KMS-11 (cell line): ENCODE data around the gene ARL10.

Experiments used
- H2AFZ ChIP-seq: fragments of 200-600 bp; sonication (generic); 2 replicates; pipeline ENCODE4 v1.6.1; 2016; ENCODE audit warnings: antibody characterized with exemption, mixed run types, low read depth
- H3K27ac ChIP-seq: fragments of 200-600 bp; sonication (generic); 2 replicates; pipeline ENCODE4 v1.6.1; 2016; ENCODE audit warnings: mild to moderate bottlenecking, mixed run types
- H3K27me3 ChIP-seq: fragments of 200-600 bp; sonication (generic); 2 replicates; pipeline ENCODE4 v1.6.1; 2017; ENCODE audit warnings: mild to moderate bottlenecking, low read depth, mixed run types, moderate library complexity; ENCODE audit not compliant: insufficient read depth
- H3K36me3 ChIP-seq: fragments of 200-600 bp; sonication (generic); 2 replicates; pipeline ENCODE4 v1.6.1; 2017; ENCODE audit warnings: mild to moderate bottlenecking, mixed run types; ENCODE audit not compliant: insufficient read depth
- H3K4me1 ChIP-seq: fragments of 200-600 bp; sonication (generic); 2 replicates; pipeline ENCODE4 v1.6.1; 2016; ENCODE audit warnings: mild to moderate bottlenecking, low read depth, mixed run types; ENCODE audit not compliant: poor library complexity, severe bottlenecking
- H3K4me2 ChIP-seq: fragments of 200-600 bp; sonication (generic); 2 replicates; pipeline ENCODE4 v1.7.0; 2016; ENCODE audit warnings: mild to moderate bottlenecking, mixed run types
- H3K4me3 ChIP-seq: fragments of 200-600 bp; sonication (generic); IDR thresholded peaks from 2 replicates; pipeline ENCODE4 v1.6.1; 2017; ENCODE audit warnings: low read depth, low read length, mixed read lengths; ENCODE audit not compliant: insufficient read depth
- H3K79me2 ChIP-seq: fragments of 200-600 bp; sonication (generic); 2 replicates; pipeline ENCODE4 v1.6.1; 2016; ENCODE audit warnings: low read depth, mixed run types; ENCODE audit not compliant: insufficient read depth
- H3K9ac ChIP-seq: fragments of 200-600 bp; sonication (generic); 2 replicates; pipeline ENCODE4 v1.6.1; 2016; ENCODE audit warnings: mild to moderate bottlenecking, mixed run types
- H4K20me1 ChIP-seq: fragments of 200-600 bp; sonication (generic); 2 replicates; pipeline ENCODE4 v1.6.1; 2016; ENCODE audit warnings: mild to moderate bottlenecking, mixed run types; ENCODE audit not compliant: insufficient read depth
- TF ChIP-seq, protein P1 (sequence below): fragments of 200-600 bp; sonication (generic); conservative IDR thresholded peaks from 2 replicates; pipeline ENCODE4 v1.6.1; 2017; ENCODE audit warnings: low read depth, mild to moderate bottlenecking, antibody characterized with exemption, low read length, moderate library complexity, mixed read lengths

ARL10 gene

DNA sequence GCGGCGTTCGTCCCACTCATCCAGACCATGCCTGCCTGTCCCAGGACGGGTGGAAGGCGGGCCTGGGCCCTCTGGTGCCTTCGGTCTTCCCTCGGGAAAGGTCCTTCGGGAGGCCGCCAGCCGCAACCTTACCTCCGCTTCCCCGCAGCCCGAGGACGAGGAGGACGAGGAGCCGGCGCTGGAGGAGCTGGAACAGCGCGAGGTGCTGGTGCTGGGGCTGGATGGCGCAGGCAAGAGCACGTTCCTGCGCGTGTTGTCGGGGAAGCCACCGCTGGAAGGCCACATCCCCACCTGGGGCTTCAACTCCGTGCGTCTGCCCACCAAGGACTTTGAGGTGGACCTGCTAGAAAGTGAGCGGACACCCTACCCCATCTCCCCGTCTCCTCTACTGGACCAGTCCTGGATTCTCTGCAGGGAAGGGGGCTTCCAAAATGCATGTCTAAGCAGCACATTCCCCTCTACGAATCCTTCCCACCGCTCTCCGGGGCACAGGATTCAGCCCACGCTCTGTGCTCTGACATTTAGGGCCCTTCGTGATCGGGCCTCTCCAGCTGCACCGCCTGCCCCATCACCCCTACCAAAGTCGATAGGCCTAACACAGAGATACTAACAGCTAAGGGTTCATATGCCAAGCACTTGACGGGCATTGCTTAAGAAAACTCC, 1.1 kb downstream of the ARL10 start:
- 0 out of 2 replicates have a peak, but pooled peaks cover 2% of the 10 kb centered on the region for H3K79me2 ChIP-seq
- no peaks in the 10 kb centered on the region for H3K4me1 ChIP-seq
- H4K20me1 ChIP-seq, result no peaks in the 10 kb centered on the region
- TF ChIP-seq, protein P1, sequence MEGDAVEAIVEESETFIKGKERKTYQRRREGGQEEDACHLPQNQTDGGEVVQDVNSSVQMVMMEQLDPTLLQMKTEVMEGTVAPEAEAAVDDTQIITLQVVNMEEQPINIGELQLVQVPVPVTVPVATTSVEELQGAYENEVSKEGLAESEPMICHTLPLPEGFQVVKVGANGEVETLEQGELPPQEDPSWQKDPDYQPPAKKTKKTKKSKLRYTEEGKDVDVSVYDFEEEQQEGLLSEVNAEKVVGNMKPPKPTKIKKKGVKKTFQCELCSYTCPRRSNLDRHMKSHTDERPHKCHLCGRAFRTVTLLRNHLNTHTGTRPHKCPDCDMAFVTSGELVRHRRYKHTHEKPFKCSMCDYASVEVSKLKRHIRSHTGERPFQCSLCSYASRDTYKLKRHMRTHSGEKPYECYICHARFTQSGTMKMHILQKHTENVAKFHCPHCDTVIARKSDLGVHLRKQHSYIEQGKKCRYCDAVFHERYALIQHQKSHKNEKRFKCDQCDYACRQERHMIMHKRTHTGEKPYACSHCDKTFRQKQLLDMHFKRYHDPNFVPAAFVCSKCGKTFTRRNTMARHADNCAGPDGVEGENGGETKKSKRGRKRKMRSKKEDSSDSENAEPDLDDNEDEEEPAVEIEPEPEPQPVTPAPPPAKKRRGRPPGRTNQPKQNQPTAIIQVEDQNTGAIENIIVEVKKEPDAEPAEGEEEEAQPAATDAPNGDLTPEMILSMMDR, result no peak
- H2AFZ ChIP-seq, result no peak overlapping the region
- no peak overlapping the region for H3K9ac ChIP-seq
- no peak overlapping the region for H3K4me3 ChIP-seq
- H3K27me3 ChIP-seq, result no peaks in the 10 kb centered on the region
- H3K27ac ChIP-seq, result no peak overlapping the region
- no peaks in the 10 kb centered on the region for H3K36me3 ChIP-seq
- no peak overlapping the region for H3K4me2 ChIP-seq

DNA sequence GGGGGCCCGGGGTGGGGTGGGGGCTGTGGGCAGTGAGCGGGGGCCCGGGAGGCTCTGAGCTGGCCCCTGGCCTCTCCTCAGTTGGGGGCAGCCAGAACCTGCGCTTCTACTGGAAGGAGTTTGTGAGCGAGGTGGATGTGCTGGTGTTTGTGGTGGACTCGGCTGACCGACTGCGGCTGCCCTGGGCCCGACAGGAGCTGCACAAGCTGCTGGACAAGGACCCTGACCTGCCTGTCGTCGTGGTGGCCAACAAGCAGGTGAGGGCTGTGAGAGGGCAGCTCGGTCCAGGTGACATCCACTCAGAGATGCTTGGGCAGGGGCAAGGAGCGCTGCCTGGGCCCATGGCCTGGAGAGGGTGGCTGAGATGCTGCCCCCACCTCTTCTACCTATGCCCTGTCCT, 3.4 kb downstream of the ARL10 start:
- H4K20me1 ChIP-seq, result no peaks in the 10 kb centered on the region
- H3K27ac ChIP-seq, result no peak overlapping the region
- no peak overlapping the region for H2AFZ ChIP-seq
- no peaks in the 10 kb centered on the region for H3K27me3 ChIP-seq
- no peak overlapping the region for H3K4me3 ChIP-seq
- no peak overlapping the region for H3K9ac ChIP-seq
- no peak overlapping the region for H3K4me2 ChIP-seq
- H3K4me1 ChIP-seq, result no peaks in the 10 kb centered on the region
- TF ChIP-seq, protein P1, result no peak
- no peaks in the 10 kb centered on the region for H3K36me3 ChIP-seq
- H3K79me2 ChIP-seq, result no peaks in the 10 kb centered on the region

DNA sequence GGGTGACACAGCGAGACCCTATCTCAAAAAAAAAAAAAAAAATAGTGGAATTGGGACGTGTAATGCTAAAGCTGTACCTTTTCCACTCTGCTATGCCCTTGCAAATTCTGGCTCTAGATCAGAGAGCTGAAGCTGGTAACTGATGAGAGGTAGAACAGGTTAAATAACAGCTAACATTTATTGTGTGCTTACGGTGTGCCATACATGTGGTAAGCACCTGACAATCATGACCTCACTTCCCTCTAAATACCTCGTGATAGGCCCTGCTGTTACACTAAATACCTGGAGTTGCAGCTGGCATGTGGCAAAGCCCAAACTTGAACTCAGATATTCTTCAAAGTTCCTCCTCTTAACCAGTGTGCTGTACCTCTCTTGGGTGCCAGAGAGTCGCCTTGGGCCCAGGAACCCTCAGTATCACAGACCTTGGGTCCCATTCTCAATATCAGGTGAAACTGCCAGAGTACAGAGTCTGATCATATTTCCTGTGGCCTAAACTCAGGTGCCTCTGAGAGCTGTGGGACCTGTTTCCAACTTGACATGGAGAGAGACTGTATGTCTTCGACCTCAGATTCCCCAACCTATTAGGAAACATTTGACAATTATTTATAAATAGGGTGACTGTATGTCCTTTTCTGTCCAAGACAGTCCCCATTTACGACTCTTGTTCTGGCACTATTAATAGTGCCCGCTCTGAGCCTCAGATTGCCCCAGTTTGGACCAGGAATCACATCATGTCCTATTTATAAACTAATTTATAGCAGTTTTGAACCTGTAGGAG, 4.8 kb downstream of the ARL10 start:
- TF ChIP-seq, protein P1, result no peak
- Histone ChIP-seq H3K9ac (no peak overlapping the region), H4K20me1 (no peaks in the 10 kb centered on the region), H3K27me3 (no peaks in the 10 kb centered on the region), H3K79me2 (no peaks in the 10 kb centered on the region), H3K4me2 (no peak overlapping the region), H3K27ac (no peak overlapping the region), H3K4me1 (no peaks in the 10 kb centered on the region), H2AFZ (no peak overlapping the region), H3K36me3 (no peaks in the 10 kb centered on the region), H3K4me3 (no peak overlapping the region)

DNA sequence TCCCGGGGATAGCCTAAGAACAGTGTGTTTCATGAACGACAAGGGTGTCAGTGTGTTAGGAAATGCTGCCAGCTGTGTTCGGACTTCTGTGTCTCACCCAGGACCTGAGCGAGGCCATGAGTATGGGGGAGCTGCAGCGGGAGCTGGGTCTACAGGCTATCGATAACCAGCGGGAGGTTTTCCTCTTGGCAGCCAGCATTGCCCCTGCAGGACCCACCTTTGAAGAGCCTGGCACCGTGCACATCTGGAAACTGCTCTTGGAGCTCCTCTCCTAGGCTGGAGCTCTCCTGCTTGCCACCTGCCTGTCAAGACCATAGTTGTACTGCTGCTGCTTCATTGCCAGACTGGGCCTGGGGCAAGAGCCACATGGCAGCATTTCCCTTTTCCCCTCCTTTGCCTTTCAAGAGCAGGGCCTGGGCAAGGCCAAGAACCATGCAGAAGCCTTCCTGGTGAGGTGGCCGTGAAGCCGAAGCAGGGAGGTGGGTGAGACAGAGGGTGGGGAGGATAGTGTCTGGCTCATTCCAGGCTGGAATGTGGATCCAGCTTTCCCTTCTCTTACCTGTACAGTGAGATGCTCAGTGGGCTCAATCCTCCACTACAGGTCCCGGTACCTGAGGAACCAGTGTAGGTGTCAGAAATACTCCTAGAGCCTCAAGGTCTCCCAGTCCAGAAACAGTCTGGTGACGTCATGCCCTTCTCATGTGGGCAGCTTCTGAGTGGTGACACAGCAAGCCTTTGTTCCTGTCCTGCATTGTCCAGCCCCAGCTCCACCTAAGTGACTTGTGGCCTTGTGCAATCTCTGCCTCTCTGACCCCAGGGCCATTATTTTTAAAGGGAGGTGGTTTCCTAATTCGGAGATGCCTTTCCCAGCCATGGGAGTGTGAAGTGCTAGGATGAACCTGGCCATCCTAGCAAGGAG, 6.6 kb downstream of the ARL10 start:
- H3K27me3 ChIP-seq, result no peaks in the 10 kb centered on the region
- no peaks in the 10 kb centered on the region for H4K20me1 ChIP-seq
- H3K79me2 ChIP-seq, result no peaks in the 10 kb centered on the region
- H3K27ac ChIP-seq, result no peak overlapping the region
- no peaks in the 10 kb centered on the region for H3K4me1 ChIP-seq
- no peak overlapping the region for H3K9ac ChIP-seq
- no peak overlapping the region for H3K4me3 ChIP-seq
- H2AFZ ChIP-seq, result no peak overlapping the region
- no peak overlapping the region for H3K4me2 ChIP-seq
- H3K36me3 ChIP-seq, result no peaks in the 10 kb centered on the region
- TF ChIP-seq, protein P1, result no peak
